Natural killer cell (primary cell): Measurements from ENCODE around the gene SLC6A16. TPM values are rescaled to one million over a fixed set of nuclear protein-coding genes. Genes with fewer than 3 reads are reported as not detected.
"Not testable (repeated sequence)": the region's sequence is repeated elsewhere in the genome, so short reads cannot be mapped to it uniquely, and the experiment has no call there.

Experiments
- ATAC-seq, 3 donors: fragments of 150-1000 bp in 2 of 3; fragments of 200-7000 bp in 1 of 3; cut with Tn5 transposase; 1 replicate in 1 of 3; 2 replicates in 2 of 3; pipeline ENCODE4 v1.10.0; 2021; ENCODE audit warnings: mild to moderate bottlenecking in 2 of 3, moderate library complexity in 2 of 3
- DNase-seq, 2 donors: peaks; one replicate each; pipeline versions ENCODE4 v3.0.0 to v3.0.0-alpha.2; 2013 to 2021; ENCODE audit warnings: mixed read lengths in 1 of 2
- H3K27ac ChIP-seq: one replicate; pipeline ENCODE4 v1.5.1; 2013; ENCODE audit warnings: mild to moderate bottlenecking, low read length
- H3K27me3 ChIP-seq: one replicate; pipeline ENCODE4 v1.6.1; 2013; ENCODE audit warnings: low read length; ENCODE audit not compliant: control insufficient read depth, insufficient read depth
- H3K36me3 ChIP-seq: one replicate; pipeline ENCODE4 v1.6.1; 2013; ENCODE audit warnings: low read length; ENCODE audit not compliant: control insufficient read depth, insufficient read depth
- H3K4me1 ChIP-seq: one replicate; pipeline ENCODE4 v1.6.1; 2013; ENCODE audit warnings: low read length; ENCODE audit not compliant: control insufficient read depth, insufficient read depth
- H3K4me3 ChIP-seq: one replicate; pipeline ENCODE4 v1.5.1; 2013; ENCODE audit warnings: low read length
- H3K9me3 ChIP-seq: one replicate; pipeline ENCODE4 v1.6.1; 2013; ENCODE audit warnings: low read length; ENCODE audit not compliant: control insufficient read depth, insufficient read depth
- H3K27ac Mint-ChIP-seq, 2 donors: one replicate each; pipeline ENCODE4 v1.8.0; 2022; ENCODE audit warnings: mild to moderate bottlenecking in 2 of 2, mixed read lengths in 2 of 2, moderate library complexity in 1 of 2
- H3K27me3 Mint-ChIP-seq, 2 donors: one replicate each; pipeline ENCODE4 v1.8.0; 2022; ENCODE audit warnings: low read depth in 2 of 2, mixed read lengths in 2 of 2
- H3K36me3 Mint-ChIP-seq: one replicate; pipeline ENCODE4 v1.8.0; 2022; ENCODE audit warnings: mixed read lengths
- H3K4me1 Mint-ChIP-seq, 2 donors: one replicate each; pipeline ENCODE4 v1.8.0; 2022; ENCODE audit warnings: mixed read lengths in 2 of 2
- H3K4me3 Mint-ChIP-seq: one replicate; pipeline ENCODE4 v1.8.0; 2022; ENCODE audit warnings: mild to moderate bottlenecking, moderate library complexity, mixed read lengths
- H3K9me3 Mint-ChIP-seq, 2 donors: one replicate each; pipeline ENCODE4 v1.8.0; 2022; ENCODE audit warnings: mixed read lengths in 2 of 2
- CTCF ChIP-seq: fragments of 200-600 bp; IDR thresholded peaks from one replicate; pipeline ENCODE4 v1.8.0; 2022; ENCODE audit warnings: antibody characterized with exemption
- WGBS: methylation state at CpG from one replicate; pipeline ENCODE4 v1.1.7; 2013; ENCODE audit warnings: missing lambda C conversion rate; ENCODE audit not compliant: insufficient coverage; 5-methylcytosine and 5-hydroxymethylcytosine counted together
- intact Hi-C: fragments of 100-400 bp; cut with micrococcal nuclease; formaldehyde crosslinking; loops from one replicate; pipeline ENCODE4 v1.14.2; 2022
- total RNA-seq, 4 donors: library from RNA; stranded (reverse); fragments of 120-200 nt in 1 of 4; gene quantifications; one replicate each; pipeline versions ENCODE4 v1.2.3 to v1.2.4, GENCODE V29; 2013 to 2022

SLC6A16 gene
- total RNA-seq = 10 to 100 TPM in 2 of 3 donors, 1 to 10 TPM in 1; 7.2 to 11.5 (median 10.8) TPM
- total RNA-seq (2013) = 7.7 TPM

GRCh38 chr19:49324801-49325576, at the start of gene SLC6A16:
Gene SLC6A16, minus strand, starts transcription at chr19:49325191. Its CDS starts 13,844 bp downstream, at chr19:49311347.
- Histone ChIP-seq H3K9me3 (no peaks in the 10 kb centered on the region), H3K4me3 (no peak within 1 kb of the TSS), H3K4me1 (peaks cover 12% of the 10 kb centered on the region), H3K36me3 (peaks cover 2% of the 10 kb centered on the region), H3K27ac (peak within 1 kb of the TSS; percentile 47), H3K27me3 (no peaks in the 10 kb centered on the region)
- DNase-seq = no peak
- no peak for ATAC-seq
- peaks cover 1% of the 10 kb centered on the region for H3K36me3 Mint-ChIP-seq
- TF ChIP-seq CTCF = no peak
- H3K9me3 Mint-ChIP-seq = no peaks in the 10 kb centered on the region
- H3K4me1 Mint-ChIP-seq = peaks cover 16 to 21% of the 10 kb centered on the region in 2 donors
- intact Hi-C loops = no loop called here
- 82% methylated on average over 35 of the region's 38 CpGs for WGBS
- no peak within 1 kb of the TSS for H3K27ac Mint-ChIP-seq
- H3K27me3 Mint-ChIP-seq = no peaks in the 10 kb centered on the region
- H3K4me3 Mint-ChIP-seq = no peak within 1 kb of the TSS

- H3K4me3 ChIP-seq, DNase-seq, H3K27ac Mint-ChIP-seq, H3K9me3 Mint-ChIP-seq, intact Hi-C loops, H3K4me1 Mint-ChIP-seq, H3K27ac ChIP-seq, H3K36me3 ChIP-seq, H3K4me1 ChIP-seq, H3K4me3 Mint-ChIP-seq, H3K27me3 ChIP-seq, ATAC-seq: not testable (repeated sequence)
- peaks cover 15% of the 10 kb centered on the region for H3K9me3 ChIP-seq
- H3K36me3 Mint-ChIP-seq = peaks cover 10% of the 10 kb centered on the region
- WGBS = 86% methylated on average over 3 of the region's 3 CpGs
- H3K27me3 Mint-ChIP-seq = peaks cover 12 to 18% of the 10 kb centered on the region in 2 donors
Measured at GRCh38 chr19:49373174-49373573, 48.2 kb upstream of the SLC6A16 start.

- no peak overlapping the region for H3K4me3 ChIP-seq
- ATAC-seq = no peak
- no peak overlapping the region for H3K27ac Mint-ChIP-seq
- no peak overlapping the region for H3K4me3 Mint-ChIP-seq
- peaks cover 10% of the 10 kb centered on the region for H3K36me3 Mint-ChIP-seq
- intact Hi-C loops = no loop called here
- DNase-seq = no peak
- no peaks in the 10 kb centered on the region for H3K4me1 ChIP-seq
- H3K27ac ChIP-seq = no peak overlapping the region
- TF ChIP-seq CTCF = no peak
- H3K4me1 Mint-ChIP-seq = no peaks in the 10 kb centered on the region
- H3K27me3 ChIP-seq = no peaks in the 10 kb centered on the region
- 60% methylated on average over 2 of the region's 3 CpGs for WGBS
- no peaks in the 10 kb centered on the region for H3K9me3 Mint-ChIP-seq
- peaks cover 11 to 12% of the 10 kb centered on the region in 2 donors for H3K27me3 Mint-ChIP-seq
- no peaks in the 10 kb centered on the region for H3K36me3 ChIP-seq
- peaks cover 15% of the 10 kb centered on the region for H3K9me3 ChIP-seq
Measured at GRCh38 chr19:49371184-49371583, 46.2 kb upstream of the SLC6A16 start.

GRCh38 chr19:49368711-49369358, 43.8 kb upstream of the SLC6A16 start:
- peaks cover 10% of the 10 kb centered on the region for H3K27me3 ChIP-seq
- intact Hi-C loops = no loop called here
- no peaks in the 10 kb centered on the region for H3K9me3 Mint-ChIP-seq
- 100% methylated on average over 5 of the region's 5 CpGs for WGBS
- ATAC-seq = no peak
- no peak overlapping the region for H3K4me3 ChIP-seq
- no peak for DNase-seq
- no peak overlapping the region for H3K27ac ChIP-seq
- peaks cover 15% of the 10 kb centered on the region for H3K9me3 ChIP-seq
- H3K4me3 Mint-ChIP-seq = no peak overlapping the region
- TF ChIP-seq CTCF = no peak
- peaks cover 7% of the 10 kb centered on the region for H3K4me1 ChIP-seq
- H3K27me3 Mint-ChIP-seq = peaks cover 0 to 15% of the 10 kb centered on the region in 2 donors
- H3K4me1 Mint-ChIP-seq = no peaks in the 10 kb centered on the region
- H3K36me3 ChIP-seq = no peaks in the 10 kb centered on the region
- peaks cover 10% of the 10 kb centered on the region for H3K36me3 Mint-ChIP-seq
- no peak overlapping the region for H3K27ac Mint-ChIP-seq
